ENCODE data around the gene SPEN. TPM values are rescaled to one million over a fixed set of nuclear protein-coding genes. Genes with fewer than 3 reads are reported as not detected.
A peak's percentile ranks its signal among the peaks of the same experiment; 100 is the strongest.

SPEN gene
- total RNA-seq, 2 experiments from 2014 or later: 65.1 to 65.2 TPM

- Mint-ChIP-seq H3K27me3 (no peaks in the 10 kb centered on the region), H3K9me3 (no peaks in the 10 kb centered on the region), H3K4me1 (peaks cover 49% of the 10 kb centered on the region), H3K27ac (peak overlapping the region; percentile 94), H3K36me3 (ENCODE audit: low read depth) (peaks cover 14% of the 10 kb centered on the region), H3K4me3 (peak overlapping the region; percentile 96)
- POLR2A ChIA-PET: interaction anchor here (0.7 to 1.1 kb wide), 3 partner anchors 17 to 232 kb away, joined by 3 read pairs; no protein-coding TSS in a partner anchor
- CTCF ChIA-PET: interaction anchor here (0.6 to 2.3 kb wide), 6 partner anchors 11 to 270 kb away, joined by 3 to 10 read pairs (median 4); no protein-coding TSS in a partner anchor
- DNase-seq: peak; percentile 16
Observed at GRCh38 chr1:15849775-15850324, 2.3 kb downstream of the SPEN start.

GRCh38 chr1:15850471-15851001 lies 3.0 kb downstream of the SPEN start:
- Mint-ChIP-seq H3K9me3 (no peaks in the 10 kb centered on the region), H3K4me1 (peaks cover 42% of the 10 kb centered on the region), H3K4me3 (peak overlapping the region; percentile 65), H3K36me3 (ENCODE audit: low read depth) (peaks cover 14% of the 10 kb centered on the region), H3K27me3 (no peaks in the 10 kb centered on the region), H3K27ac (no peak overlapping the region)
- POLR2A ChIA-PET: interaction anchor here (0.7 to 1.1 kb wide), 3 partner anchors 18 to 232 kb away, joined by 3 read pairs; no protein-coding TSS in a partner anchor
- CTCF ChIA-PET: interaction anchor here (0.6 kb wide), 3 partner anchors 19 to 149 kb away, joined by 3 read pairs; no protein-coding TSS in a partner anchor
- no peak for DNase-seq

GRCh38 chr1:15851210-15852035 lies 3.9 kb downstream of the SPEN start:
- no peak for DNase-seq
- Mint-ChIP-seq H3K27ac (no peak overlapping the region), H3K4me3 (no peak overlapping the region), H3K36me3 (ENCODE audit: low read depth) (peaks cover 14% of the 10 kb centered on the region), H3K27me3 (no peaks in the 10 kb centered on the region), H3K9me3 (no peaks in the 10 kb centered on the region), H3K4me1 (peaks cover 36% of the 10 kb centered on the region)
- POLR2A ChIA-PET: no interaction called here
- CTCF ChIA-PET: interaction anchor here (0.6 kb wide), 1 partner anchor 123 kb away, joined by 3 read pairs; no protein-coding TSS in a partner anchor

- DNase-seq: no peak
- CTCF ChIA-PET: interaction anchor here (0.6 kb wide), 1 partner anchor 122 kb away, joined by 3 read pairs; no protein-coding TSS in a partner anchor
- H3K4me3 Mint-ChIP-seq: no peak overlapping the region
- H3K27ac Mint-ChIP-seq: no peak overlapping the region
- POLR2A ChIA-PET: no interaction called here
- H3K9me3 Mint-ChIP-seq: no peaks in the 10 kb centered on the region
- peaks cover 14% of the 10 kb centered on the region for H3K36me3 Mint-ChIP-seq (ENCODE audit: low read depth)
- no peaks in the 10 kb centered on the region for H3K27me3 Mint-ChIP-seq
- peaks cover 36% of the 10 kb centered on the region for H3K4me1 Mint-ChIP-seq
Observed at GRCh38 chr1:15852036-15852827, 4.7 kb downstream of the SPEN start.

- Mint-ChIP-seq H3K4me1 (peaks cover 36% of the 10 kb centered on the region), H3K36me3 (ENCODE audit: low read depth) (peaks cover 14% of the 10 kb centered on the region), H3K9me3 (no peaks in the 10 kb centered on the region), H3K27me3 (no peaks in the 10 kb centered on the region), H3K4me3 (no peak overlapping the region), H3K27ac (no peak overlapping the region)
- no peak for DNase-seq
- POLR2A ChIA-PET: no interaction called here
- CTCF ChIA-PET: no interaction called here
Observed at GRCh38 chr1:15852828-15853302, 5.4 kb downstream of the SPEN start.

DNA sequence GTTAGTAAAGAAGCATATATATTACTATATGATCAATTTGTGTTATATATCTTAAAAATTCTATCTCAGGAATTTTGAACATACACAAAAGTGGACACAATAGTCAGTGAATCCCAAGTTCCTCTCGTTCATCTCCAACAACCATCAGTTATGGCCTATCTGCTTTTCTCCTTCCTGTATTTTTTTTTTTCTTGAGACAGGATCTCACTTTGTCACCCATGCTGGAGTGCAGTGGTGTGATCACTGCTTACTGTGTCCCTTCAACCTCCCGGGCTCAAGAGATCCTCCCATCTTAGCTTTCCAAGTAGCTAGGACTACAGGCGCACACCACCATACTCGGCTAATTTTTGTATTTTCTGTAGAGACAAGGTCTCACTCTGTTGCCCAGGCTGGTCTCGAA lies 9.4 kb downstream of the SPEN start:
- no peak overlapping the region for H3K4me3 Mint-ChIP-seq
- no peaks in the 10 kb centered on the region for H3K27me3 Mint-ChIP-seq
- H3K27ac Mint-ChIP-seq: no peak overlapping the region
- peaks cover 18% of the 10 kb centered on the region for H3K4me1 Mint-ChIP-seq
- DNase-seq: no peak
- peaks cover 1% of the 10 kb centered on the region for H3K36me3 Mint-ChIP-seq (ENCODE audit: low read depth)
- CTCF ChIA-PET: interaction anchor here (0.7 to 1.3 kb wide), 2 partner anchors 10 to 291 kb away, joined by 3 to 4 read pairs; no protein-coding TSS in a partner anchor
- POLR2A ChIA-PET: no interaction called here
- H3K9me3 Mint-ChIP-seq: no peaks in the 10 kb centered on the region

GRCh38 chr1:15858069-15858670 lies 10.7 kb downstream of the SPEN start:
- no peak for DNase-seq
- no peak overlapping the region for H3K27ac Mint-ChIP-seq
- H3K36me3 Mint-ChIP-seq (ENCODE audit: low read depth): no peaks in the 10 kb centered on the region
- peaks cover 14% of the 10 kb centered on the region for H3K4me1 Mint-ChIP-seq
- POLR2A ChIA-PET: interaction anchor here (0.6 kb wide), 2 partner anchors 11 to 65 kb away, joined by 3 read pairs; no protein-coding TSS in a partner anchor
- H3K9me3 Mint-ChIP-seq: no peaks in the 10 kb centered on the region
- H3K27me3 Mint-ChIP-seq: no peaks in the 10 kb centered on the region
- H3K4me3 Mint-ChIP-seq: no peak overlapping the region
- CTCF ChIA-PET: interaction anchor here (1.1 to 1.3 kb wide), 2 partner anchors 9 to 11 kb away, joined by 3 to 6 read pairs; partner anchors contain the start of gene SPEN

GRCh38 chr1:15858672-15859372 lies 11.3 kb downstream of the SPEN start:
- Mint-ChIP-seq H3K4me3 (no peak overlapping the region), H3K4me1 (peaks cover 15% of the 10 kb centered on the region), H3K36me3 (ENCODE audit: low read depth) (no peaks in the 10 kb centered on the region), H3K27me3 (no peaks in the 10 kb centered on the region), H3K27ac (no peak overlapping the region), H3K9me3 (no peaks in the 10 kb centered on the region)
- CTCF ChIA-PET: interaction anchor here (1.1 to 1.3 kb wide), 2 partner anchors 12 to 22 kb away, joined by 3 to 6 read pairs; partner anchors contain the start of gene SPEN
- POLR2A ChIA-PET: interaction anchor here (0.6 kb wide), 2 partner anchors 12 to 64 kb away, joined by 3 read pairs; no protein-coding TSS in a partner anchor
- no peak for DNase-seq

DNA sequence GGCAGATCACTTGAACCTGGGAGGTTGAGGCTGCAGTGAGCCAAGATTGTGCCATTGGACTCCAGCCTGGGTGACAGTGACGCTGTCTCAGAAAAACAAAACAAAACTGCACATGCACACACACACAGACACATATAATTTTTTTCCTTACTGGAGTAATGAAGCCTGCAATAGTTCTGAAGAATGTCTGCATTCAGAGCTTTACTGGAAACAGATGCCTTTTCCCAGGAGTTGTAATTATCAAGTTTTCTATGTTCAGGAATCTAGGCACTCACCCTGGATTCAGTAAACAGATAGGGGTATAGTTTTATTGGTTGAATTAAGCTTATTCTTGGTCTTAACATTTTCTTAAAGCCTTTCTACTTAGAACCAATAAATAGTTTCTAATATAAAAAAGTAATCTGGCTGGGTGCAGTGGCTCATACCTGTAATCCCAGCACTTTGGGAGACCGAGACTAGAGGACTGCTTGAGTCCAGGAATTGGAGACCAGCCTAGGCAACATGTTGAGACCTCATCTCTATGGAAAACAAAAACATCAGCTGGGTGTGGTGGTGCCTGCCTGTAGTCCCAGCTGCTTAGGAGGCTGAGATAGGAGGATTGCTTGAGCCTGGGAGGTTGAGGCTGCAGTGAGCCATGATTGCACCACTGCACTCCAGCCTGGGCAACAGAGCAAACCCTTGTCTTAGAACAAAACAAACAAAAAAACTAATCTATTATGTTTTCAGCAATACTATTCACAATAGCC lies 15.8 kb downstream of the SPEN start:
- Mint-ChIP-seq H3K27ac (no peak overlapping the region), H3K27me3 (no peaks in the 10 kb centered on the region), H3K4me3 (no peak overlapping the region), H3K4me1 (peaks cover 21% of the 10 kb centered on the region), H3K36me3 (ENCODE audit: low read depth) (no peaks in the 10 kb centered on the region), H3K9me3 (no peaks in the 10 kb centered on the region)
- CTCF ChIA-PET: interaction anchor here (0.5 to 0.6 kb wide), 2 partner anchors 16 to 25 kb away, joined by 3 read pairs; partner anchors contain the start of gene SPEN
- POLR2A ChIA-PET: no interaction called here
- no peak for DNase-seq

DNA sequence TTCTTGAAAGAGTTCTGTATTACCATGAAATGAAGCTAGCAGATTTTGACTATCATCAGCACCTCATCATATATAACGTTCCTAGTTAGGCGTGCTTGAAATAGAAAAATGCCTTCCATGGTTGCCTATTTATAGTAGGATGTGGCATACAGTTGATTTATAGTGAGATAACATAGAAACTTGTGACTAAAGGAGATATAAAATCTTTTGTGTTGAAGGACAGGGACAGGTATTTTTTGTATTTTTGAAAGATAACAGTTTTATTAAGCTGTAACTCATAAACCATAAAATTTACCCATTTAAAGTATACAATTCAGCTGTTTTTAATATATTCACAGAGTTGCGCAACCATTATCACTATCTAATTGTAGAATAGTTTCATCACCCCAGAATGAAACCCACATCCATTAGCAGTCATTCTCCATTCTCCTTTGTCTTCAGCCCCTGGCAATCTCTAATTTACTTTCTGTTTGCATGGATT lies 19.3 kb downstream of the SPEN start:
- no peaks in the 10 kb centered on the region for H3K36me3 Mint-ChIP-seq (ENCODE audit: low read depth)
- H3K27me3 Mint-ChIP-seq: no peaks in the 10 kb centered on the region
- POLR2A ChIA-PET: no interaction called here

DNA sequence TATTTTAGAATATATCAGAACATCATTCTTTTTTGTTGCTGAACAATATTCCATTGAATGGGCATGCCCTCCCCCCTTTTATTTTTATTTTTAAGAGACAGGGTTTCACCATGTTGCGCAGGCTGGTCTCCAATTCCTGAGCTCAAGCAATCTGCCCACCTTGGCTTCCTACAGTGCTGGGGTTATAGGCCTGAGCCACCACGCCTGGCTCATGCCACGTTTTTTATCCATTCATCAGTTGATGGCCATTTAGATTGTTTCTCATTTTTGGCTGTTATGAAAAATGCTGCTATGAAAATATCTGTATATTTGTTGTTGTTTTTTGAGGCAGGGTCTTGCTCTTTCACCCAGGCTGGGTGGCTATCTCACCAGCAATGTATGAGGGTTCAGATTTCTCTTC lies 19.8 kb downstream of the SPEN start:
- POLR2A ChIA-PET: no interaction called here
- DNase-seq: no peak
- H3K27ac Mint-ChIP-seq: no peak overlapping the region
- no peaks in the 10 kb centered on the region for H3K36me3 Mint-ChIP-seq (ENCODE audit: low read depth)
- H3K4me3 Mint-ChIP-seq: no peak overlapping the region
- no peaks in the 10 kb centered on the region for H3K27me3 Mint-ChIP-seq
- H3K9me3 Mint-ChIP-seq: no peaks in the 10 kb centered on the region
- CTCF ChIA-PET: interaction anchor here (1.4 to 2.4 kb wide), 3 partner anchors 10 to 130 kb away, joined by 3 to 6 read pairs (median 3); no protein-coding TSS in a partner anchor
- peaks cover 30% of the 10 kb centered on the region for H3K4me1 Mint-ChIP-seq

More for the DNA sequence above, 19.3 kb downstream of the SPEN start:
- no peak for DNase-seq
- CTCF ChIA-PET: interaction anchor here (0.6 to 2.4 kb wide), 5 partner anchors 9 to 131 kb away, joined by 3 to 6 read pairs (median 3); no protein-coding TSS in a partner anchor
- Mint-ChIP-seq H3K27ac (no peak overlapping the region), H3K4me1 (peaks cover 31% of the 10 kb centered on the region), H3K4me3 (no peak overlapping the region), H3K9me3 (no peaks in the 10 kb centered on the region)

All from activated CD4-positive, alpha-beta T cell treated with anti-CD3 and anti-CD28 coated beads, Interleukin-2, amount 10 ng/mL, durations not matched to agents 7 days and 5 days (primary cell).